Esophagus muscularis mucosa (tissue), 4 donors: ENCODE data around the gene PAK1IP1. TPM values are rescaled to one million over a fixed set of nuclear protein-coding genes. Genes with fewer than 3 reads are reported as not detected.
"Not testable (repeated sequence)": the region's sequence is repeated elsewhere in the genome, so short reads cannot be mapped to it uniquely, and the experiment has no call there.

Experiments
- DNase-seq: peaks from one replicate; pipeline ENCODE4 v3.0.0-alpha.2; 2017; ENCODE audit errors: extremely low spot score
- H3K27ac ChIP-seq, 4 donors: fragments of 200-600 bp; sonication (generic); replicated peaks in 1 of 4; 1 replicate in 3 of 4; 2 replicates in 1 of 4; pipeline ENCODE4 v1.5.1; 2016 to 2019; ENCODE audit warnings: mild to moderate bottlenecking in 1 of 4
- H3K27me3 ChIP-seq, 4 donors: fragments of 200-600 bp; sonication (generic); one replicate each; pipeline versions ENCODE4 v1.5.1 to v1.6.0; 2016 to 2019
- H3K36me3 ChIP-seq, 4 donors: fragments of 200-600 bp; sonication (generic); one replicate each; pipeline ENCODE4 v1.5.1; 2016 to 2019
- H3K4me1 ChIP-seq, 4 donors: fragments of 200-600 bp; sonication (generic); one replicate each; pipeline ENCODE4 v1.5.1; 2016 to 2019
- H3K4me3 ChIP-seq, 4 donors: fragments of 200-600 bp; sonication (generic); 1 replicate in 2 of 4; 2 replicates in 2 of 4; pipeline ENCODE4 v1.5.1; 2016 to 2019; ENCODE audit warnings: mild to moderate bottlenecking in 4 of 4, moderate library complexity in 1 of 4
- H3K9me3 ChIP-seq, 4 donors: fragments of 200-600 bp; sonication (generic); 1 replicate in 3 of 4; 2 replicates in 1 of 4; pipeline ENCODE4 v1.5.1; 2016 to 2019
- CTCF ChIP-seq, 3 experiments: fragments of 200-600 bp in 2 of 3; fragments of 450-650 bp in 1 of 3; sonication (generic) in 2 of 3; IDR thresholded peaks; one replicate each; pipeline ENCODE4 v1.5.1; 2017 to 2019; ENCODE audit warnings: antibody characterized with exemption in 3 of 3, mild to moderate bottlenecking in 2 of 3, moderate library complexity in 1 of 3
- EP300 ChIP-seq: sonication (generic); formaldehyde crosslinking; IDR thresholded peaks from one replicate; pipeline ENCODE4 v1.6.1; 2017; ENCODE audit warnings: antibody characterized with exemption
- POLR2A ChIP-seq: fragments of 450-650 bp; IDR thresholded peaks from one replicate; pipeline ENCODE4 v1.6.1; 2017; ENCODE audit warnings: antibody characterized with exemption, moderate library complexity, mild to moderate bottlenecking, low read depth
- POLR2AphosphoS5 ChIP-seq, 2 donors: sonication (generic); formaldehyde crosslinking; IDR thresholded peaks; one replicate each; pipeline ENCODE4 v1.6.1; 2017; ENCODE audit warnings: antibody characterized with exemption in 2 of 2
- WGBS: methylation state at CpG from one replicate; pipeline ENCODE4 v1.1.5; 2018; 5-methylcytosine and 5-hydroxymethylcytosine counted together
- intact Hi-C: fragments of 100-400 bp; cut with DNase I; formaldehyde crosslinking; loops from one replicate; pipeline ENCODE4 v1.15.1; 2023
- total RNA-seq, 4 donors: library from RNA; depleted of rRNA; stranded (reverse); fragments of >200 nt; gene quantifications; one replicate each; pipeline versions ENCODE4 v1.1.0 to v1.2.1, GENCODE V29; 2016

Gene PAK1IP1
- total RNA-seq, 4 donors from 2014 or later = 9.4 to 17.9 (median 11.4) TPM

GRCh38 chr6:10662207-10662606, 32.6 kb upstream of the PAK1IP1 start:
- intact Hi-C loops = no loop called here
- no peak for TF ChIP-seq POLR2AphosphoS5 (IDR thresholded peaks at IDR 0.05)
- no peak for TF ChIP-seq CTCF (IDR thresholded peaks at IDR 0.05)
- no peak for TF ChIP-seq POLR2A
- TF ChIP-seq EP300 = no peak
- 91% methylated on average over 8 of the region's 8 CpGs for WGBS
- DNase-seq = no peak
- Histone ChIP-seq H3K4me1 (peaks cover 0 to 14% (median 9%) of the 10 kb centered on the region in 4 donors), H3K4me3 (no peak overlapping the region), H3K27me3 (no peaks in the 10 kb centered on the region), H3K36me3 (no peaks in the 10 kb centered on the region), H3K9me3 (peaks cover 0 to 7% (median 0%) of the 10 kb centered on the region in 4 donors), H3K27ac (no peak overlapping the region)

- intact Hi-C loops = no loop called here
Measured at GRCh38 chr6:10662742-10663141, 32.0 kb upstream of the PAK1IP1 start.

GRCh38 chr6:10665595-10665994, 29.2 kb upstream of the PAK1IP1 start:
- H3K36me3 ChIP-seq, intact Hi-C loops, H3K9me3 ChIP-seq, H3K4me3 ChIP-seq, H3K27ac ChIP-seq, DNase-seq, H3K4me1 ChIP-seq, H3K27me3 ChIP-seq: not testable (repeated sequence)
- WGBS = 66% methylated on average over 1 of the region's 1 CpG

More at GRCh38 chr6:10662742-10663141, 32.0 kb upstream of the PAK1IP1 start:
- Histone ChIP-seq H3K4me1 (peaks cover 0 to 11% (median 6%) of the 10 kb centered on the region in 4 donors), H3K36me3 (no peaks in the 10 kb centered on the region), H3K9me3 (peaks cover 0 to 7% (median 0%) of the 10 kb centered on the region in 4 donors), H3K27ac (no peak overlapping the region), H3K27me3 (no peaks in the 10 kb centered on the region), H3K4me3 (no peak overlapping the region)
- no peak for DNase-seq
- TF ChIP-seq POLR2AphosphoS5 (IDR thresholded peaks at IDR 0.05) (no peak), EP300 (no peak), CTCF (IDR thresholded peaks at IDR 0.05) (no peak)
- WGBS = 92% methylated on average over 2 of the region's 2 CpGs

- TF ChIP-seq POLR2AphosphoS5 (IDR thresholded peaks at IDR 0.05) = no peak
- TF ChIP-seq CTCF (IDR thresholded peaks at IDR 0.05) = no peak
- TF ChIP-seq POLR2A = no peak
- TF ChIP-seq EP300 = no peak
- H3K4me1 ChIP-seq = no peaks in the 10 kb centered on the region
- no peaks in the 10 kb centered on the region for H3K27me3 ChIP-seq
- DNase-seq = no peak
- H3K36me3 ChIP-seq = no peaks in the 10 kb centered on the region
- intact Hi-C loops = no loop called here
- 82% methylated on average over 4 of the region's 6 CpGs for WGBS
- H3K4me3 ChIP-seq = no peak overlapping the region
- peaks cover 0 to 7% (median 0%) of the 10 kb centered on the region in 4 donors for H3K9me3 ChIP-seq
- H3K27ac ChIP-seq = no peak overlapping the region
Measured at GRCh38 chr6:10668126-10668917, 26.4 kb upstream of the PAK1IP1 start.

- H3K4me1 ChIP-seq = no peaks in the 10 kb centered on the region
- H3K36me3 ChIP-seq = no peaks in the 10 kb centered on the region
- no peak for DNase-seq
- no peak overlapping the region for H3K4me3 ChIP-seq
- TF ChIP-seq CTCF (IDR thresholded peaks at IDR 0.05) (no peak), POLR2A (no peak), POLR2AphosphoS5 (IDR thresholded peaks at IDR 0.05) (no peak)
- H3K27ac ChIP-seq = no peak overlapping the region
- no peaks in the 10 kb centered on the region for H3K27me3 ChIP-seq
- WGBS = 97% methylated on average over 7 of the region's 7 CpGs
- intact Hi-C loops = no loop called here
- no peaks in the 10 kb centered on the region for H3K9me3 ChIP-seq
Measured at GRCh38 chr6:10676403-10676802, 18.4 kb upstream of the PAK1IP1 start.
